ENCODE results near the gene SLC1A3. TPM values are rescaled to one million over a fixed set of nuclear protein-coding genes. Genes with fewer than 3 reads are reported as not detected.

SLC1A3 gene
- total and polyA plus RNA-seq, 8 donors, result 0.76 to 29.7 (median 3.1) TPM

GRCh38 chr5:36590513-36591286, 15.7 kb upstream of the SLC1A3 start:
- no peak for DNase-seq
- Histone ChIP-seq H3K27ac (no peak overlapping the region), H3K9me3 (no peaks in the 10 kb centered on the region), H3K27me3 (no peaks in the 10 kb centered on the region), H3K4me1 (no peaks in the 10 kb centered on the region), H3K4me3 (no peak overlapping the region), H3K36me3 (no peaks in the 10 kb centered on the region)
- 54 to 64% (median 56%) methylated on average over 7 of the region's 7 CpGs for WGBS, 5 donors
- TF ChIP-seq CTCF (IDR thresholded peaks at IDR 0.05) (no peak), POLR2AphosphoS5 (IDR thresholded peaks at IDR 0.05) (no peak), POLR2A (IDR thresholded peaks at IDR 0.05) (no peak), EP300 (IDR thresholded peaks at IDR 0.05) (no peak)
- intact Hi-C loops (cut with DNase I; ENCODE audit: low total_unique reads), result no loop called here

GRCh38 chr5:36593867-36594266, 12.5 kb upstream of the SLC1A3 start:
- intact Hi-C loops (cut with DNase I; ENCODE audit: low total_unique reads), result no loop called here
- no peak for DNase-seq
- 67 to 71% (median 69%) methylated on average over 4 of the region's 4 CpGs for WGBS, 5 donors
- H3K4me3 ChIP-seq, result no peak overlapping the region
- H3K4me1 ChIP-seq, result no peaks in the 10 kb centered on the region
- H3K27ac ChIP-seq, result no peak overlapping the region
- H3K36me3 ChIP-seq, result no peaks in the 10 kb centered on the region
- no peak for TF ChIP-seq CTCF (IDR thresholded peaks at IDR 0.05)
- no peaks in the 10 kb centered on the region for H3K27me3 ChIP-seq
- H3K9me3 ChIP-seq, result no peaks in the 10 kb centered on the region

GRCh38 chr5:36596247-36596646, 10.2 kb upstream of the SLC1A3 start:
- DNase-seq, result no peak
- no peaks in the 10 kb centered on the region for H3K36me3 ChIP-seq
- 84 to 97% (median 91%) methylated on average over 1 of the region's 1 CpG for WGBS, 5 donors
- intact Hi-C loops (cut with DNase I; ENCODE audit: low total_unique reads), result no loop called here
- no peak overlapping the region for H3K27ac ChIP-seq
- TF ChIP-seq POLR2A (IDR thresholded peaks at IDR 0.05) (no peak), EP300 (IDR thresholded peaks at IDR 0.05) (no peak), POLR2AphosphoS5 (IDR thresholded peaks at IDR 0.05) (no peak), CTCF (IDR thresholded peaks at IDR 0.05) (no peak)
- no peaks in the 10 kb centered on the region for H3K27me3 ChIP-seq
- H3K4me1 ChIP-seq, result no peaks in the 10 kb centered on the region
- no peaks in the 10 kb centered on the region for H3K9me3 ChIP-seq
- H3K4me3 ChIP-seq, result no peak overlapping the region

GRCh38 chr5:36596756-36597155, 9.7 kb upstream of the SLC1A3 start:
- no peaks in the 10 kb centered on the region for H3K9me3 ChIP-seq
- intact Hi-C loops (cut with DNase I; ENCODE audit: low total_unique reads), result no loop called here
- WGBS, 5 donors, result 71 to 79% (median 75%) methylated on average over 6 of the region's 6 CpGs

More at GRCh38 chr5:36596756-36597155, 9.7 kb upstream of the SLC1A3 start:
- Histone ChIP-seq H3K27ac (no peak overlapping the region), H3K4me1 (no peaks in the 10 kb centered on the region), H3K36me3 (no peaks in the 10 kb centered on the region), H3K4me3 (no peak overlapping the region), H3K27me3 (no peaks in the 10 kb centered on the region)
- no peak for DNase-seq
- TF ChIP-seq POLR2AphosphoS5 (IDR thresholded peaks at IDR 0.05) (no peak), CTCF (IDR thresholded peaks at IDR 0.05) (no peak), POLR2A (IDR thresholded peaks at IDR 0.05) (no peak), EP300 (IDR thresholded peaks at IDR 0.05) (no peak)

Measured in stomach (tissue), 9 donors.